GM23338 (cell line): Measurements from ENCODE around the gene JAZF1. TPM values are rescaled to one million over a fixed set of nuclear protein-coding genes. Genes with fewer than 3 reads are reported as not detected.

ENCODE experiments used
- ATAC-seq: fragments of 200-7000 bp; cut with Tn5 transposase; 3 replicates; pipeline ENCODE4 v1.9.1; 2020
- DNase-seq: peaks from one replicate; pipeline ENCODE4 v3.0.0-alpha.2; 2015; ENCODE audit warnings: low spot score
- H2AFZ ChIP-seq: fragments of 200-600 bp; sonication (generic); 2 replicates; pipeline ENCODE4 v1.8.0; 2016; ENCODE audit warnings: antibody characterized with exemption, mild to moderate bottlenecking, moderate library complexity
- H3F3A ChIP-seq: fragments of 200-600 bp; sonication (generic); replicated peaks from 2 replicates; pipeline ENCODE4 v1.8.0; 2017; ENCODE audit warnings: antibody characterized with exemption, mixed run types, low read depth
- H3K27ac ChIP-seq: fragments of 200-600 bp; sonication (generic); 2 replicates; pipeline ENCODE4 v1.6.1; 2016; ENCODE audit warnings: low read depth
- H3K27me3 ChIP-seq: fragments of 200-600 bp; sonication (generic); 2 replicates; pipeline ENCODE4 v1.8.0; 2016; ENCODE audit warnings: mild to moderate bottlenecking, mixed run types, moderate library complexity; ENCODE audit not compliant: insufficient read depth
- H3K36me3 ChIP-seq: fragments of 200-600 bp; sonication (generic); 2 replicates; pipeline ENCODE4 v1.8.0; 2016; ENCODE audit warnings: mild to moderate bottlenecking; ENCODE audit not compliant: insufficient read depth
- H3K4me1 ChIP-seq: fragments of 200-600 bp; sonication (generic); 2 replicates; pipeline ENCODE4 v1.8.0; 2016; ENCODE audit warnings: mild to moderate bottlenecking, moderate library complexity; ENCODE audit not compliant: insufficient read depth
- H3K4me2 ChIP-seq: fragments of 200-600 bp; sonication (generic); 2 replicates; pipeline ENCODE4 v1.7.1; 2017; ENCODE audit warnings: mixed run types
- H3K4me3 ChIP-seq: fragments of 200-600 bp; sonication (generic); 2 replicates; pipeline ENCODE4 v1.6.1; 2016; ENCODE audit warnings: mixed run types
- H3K79me2 ChIP-seq: fragments of 200-600 bp; sonication (generic); replicated peaks from 2 replicates; pipeline ENCODE4 v1.8.0; 2017; ENCODE audit warnings: mild to moderate bottlenecking; ENCODE audit not compliant: insufficient read depth
- H3K9me2 ChIP-seq: fragments of 200-600 bp; sonication (generic); 2 replicates; pipeline ENCODE4 v1.8.0; 2017; ENCODE audit not compliant: insufficient read depth
- H4K20me1 ChIP-seq: fragments of 200-600 bp; sonication (generic); replicated peaks from 2 replicates; pipeline ENCODE4 v1.8.0; 2017; ENCODE audit warnings: mild to moderate bottlenecking; ENCODE audit not compliant: insufficient read depth
- H3K27ac Mint-ChIP-seq: 2 replicates; pipeline ENCODE4 v1.8.0; 2020; ENCODE audit warnings: inconsistent platforms, mild to moderate bottlenecking, moderate library complexity, mixed read lengths
- H3K27me3 Mint-ChIP-seq: 3 replicates; pipeline ENCODE4 v1.8.0; 2022; ENCODE audit warnings: low read depth, mild to moderate bottlenecking, moderate library complexity, mixed read lengths, inconsistent platforms; ENCODE audit not compliant: insufficient read depth, poor library complexity
- H3K36me3 Mint-ChIP-seq: 3 replicates; pipeline ENCODE4 v1.8.0; 2021; ENCODE audit warnings: low read depth, mild to moderate bottlenecking, inconsistent platforms, moderate library complexity, mixed read lengths
- H3K4me1 Mint-ChIP-seq: 3 replicates; pipeline ENCODE4 v1.8.0; 2020; ENCODE audit warnings: mild to moderate bottlenecking, inconsistent platforms, mixed read lengths
- H3K4me3 Mint-ChIP-seq: 3 replicates; pipeline ENCODE4 v1.8.0; 2021; ENCODE audit warnings: moderate library complexity, mild to moderate bottlenecking, inconsistent platforms, mixed read lengths
- H3K9me3 Mint-ChIP-seq: 3 replicates; pipeline ENCODE4 v1.8.0; 2020; ENCODE audit warnings: moderate library complexity, mild to moderate bottlenecking, inconsistent platforms, mixed read lengths
- CREB1 ChIP-seq: fragments of 250-450 bp; sonication (Bioruptor Pico); IDR thresholded peaks from 2 replicates; pipeline ENCODE4 v1.5.0; 2020; ENCODE audit warnings: low read depth, mild to moderate bottlenecking, moderate library complexity
- EZH2phosphoT487 ChIP-seq: fragments of 200-600 bp; sonication (generic); IDR thresholded peaks from one replicate; pipeline ENCODE4 v1.8.1; 2018; ENCODE audit warnings: antibody characterized with exemption; ENCODE audit not compliant: unreplicated experiment
- JUNB ChIP-seq: IDR thresholded peaks from one replicate; pipeline ENCODE4 v1.6.1; 2016; ENCODE audit warnings: antibody characterized with exemption; ENCODE audit not compliant: unreplicated experiment
- NANOG ChIP-seq: IDR thresholded peaks from 2 replicates; pipeline ENCODE4 v1.6.1; 2016; ENCODE audit warnings: antibody characterized with exemption, borderline replicate concordance
- STAT1 ChIP-seq: IDR thresholded peaks from one replicate; pipeline ENCODE4 v1.6.1; 2016; ENCODE audit warnings: antibody characterized with exemption; ENCODE audit not compliant: unreplicated experiment
- ZNF331 ChIP-seq: fragments of 250-450 bp; sonication (Bioruptor Pico); IDR thresholded peaks from 2 replicates; pipeline ENCODE4 v1.5.0; 2020; ENCODE audit warnings: low read depth, mild to moderate bottlenecking, moderate library complexity
- polyA plus RNA-seq: library from polyadenylated mRNA; unstranded; fragments of >200 nt; fragmentation: Nextera tagmentation; extraction: Ambion mirVana; gene quantifications from 2 replicates; pipeline ENCODE4 v1.2.1, GENCODE V29; 2016
- total RNA-seq: library from RNA; depleted of rRNA; stranded (reverse); fragments of >200 nt; shearing (Covaris generic); gene quantifications from 2 replicates; pipeline ENCODE4 v1.2.3, GENCODE V29; 2014
- TF ChIP-seq, protein P1 (sequence below): fragments of 250-450 bp; sonication (Bioruptor Pico); IDR thresholded peaks from 2 replicates; pipeline ENCODE4 v1.5.0; 2020; ENCODE audit warnings: mild to moderate bottlenecking, moderate library complexity

The JAZF1 gene
- total and polyA plus RNA-seq, 2 experiments from 2014 or later: 12.2 to 22.2 TPM

DNA sequence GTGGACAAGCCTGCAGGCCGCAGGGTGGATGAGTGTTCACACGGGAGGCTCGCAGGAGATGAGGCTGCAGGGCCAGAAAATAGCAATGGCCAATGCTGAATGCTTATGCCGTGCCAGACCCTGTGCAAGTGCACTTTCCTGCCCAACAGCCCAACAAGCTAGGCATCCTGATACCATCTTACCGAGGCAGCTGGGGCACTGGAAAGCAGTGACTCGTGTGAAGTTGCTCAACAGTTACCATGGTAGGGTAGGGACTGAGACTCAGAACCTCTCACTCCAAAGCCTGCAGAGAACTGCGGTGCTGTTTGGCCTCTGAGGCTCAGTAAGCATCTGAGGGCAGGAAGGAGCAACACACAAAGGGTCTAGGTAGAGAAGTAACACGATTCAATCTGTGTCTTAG lies 43.7 kb downstream of the JAZF1 start:
- Histone ChIP-seq H3K27ac (no peak overlapping the region), H3K9me2 (no peaks in the 10 kb centered on the region), H2AFZ (no peak overlapping the region), H3F3A (no peaks in the 10 kb centered on the region), H3K4me1 (peaks cover 12% of the 10 kb centered on the region), H3K4me3 (no peak overlapping the region), H4K20me1 (no peaks in the 10 kb centered on the region; the same call in 1 of the 2 replicates), H3K36me3 (no peaks in the 10 kb centered on the region), H3K27me3 (no peaks in the 10 kb centered on the region), H3K4me2 (no peak overlapping the region), H3K79me2 (peaks cover 49% of the 10 kb centered on the region)
- ATAC-seq (no peak), DNase-seq (no peak)
- Mint-ChIP-seq H3K36me3 (no peaks in the 10 kb centered on the region), H3K4me3 (no peak overlapping the region), H3K9me3 (no peaks in the 10 kb centered on the region), H3K27ac (no peak overlapping the region), H3K27me3 (peaks cover 3% of the 10 kb centered on the region), H3K4me1 (peaks cover 15% of the 10 kb centered on the region)
- TF ChIP-seq EZH2phosphoT487 (no peak), ZNF331 (CRISPR knock-in tag) (no peak), STAT1 (no peak), NANOG (no peak), JUNB (no peak)
- TF ChIP-seq, protein P1, sequence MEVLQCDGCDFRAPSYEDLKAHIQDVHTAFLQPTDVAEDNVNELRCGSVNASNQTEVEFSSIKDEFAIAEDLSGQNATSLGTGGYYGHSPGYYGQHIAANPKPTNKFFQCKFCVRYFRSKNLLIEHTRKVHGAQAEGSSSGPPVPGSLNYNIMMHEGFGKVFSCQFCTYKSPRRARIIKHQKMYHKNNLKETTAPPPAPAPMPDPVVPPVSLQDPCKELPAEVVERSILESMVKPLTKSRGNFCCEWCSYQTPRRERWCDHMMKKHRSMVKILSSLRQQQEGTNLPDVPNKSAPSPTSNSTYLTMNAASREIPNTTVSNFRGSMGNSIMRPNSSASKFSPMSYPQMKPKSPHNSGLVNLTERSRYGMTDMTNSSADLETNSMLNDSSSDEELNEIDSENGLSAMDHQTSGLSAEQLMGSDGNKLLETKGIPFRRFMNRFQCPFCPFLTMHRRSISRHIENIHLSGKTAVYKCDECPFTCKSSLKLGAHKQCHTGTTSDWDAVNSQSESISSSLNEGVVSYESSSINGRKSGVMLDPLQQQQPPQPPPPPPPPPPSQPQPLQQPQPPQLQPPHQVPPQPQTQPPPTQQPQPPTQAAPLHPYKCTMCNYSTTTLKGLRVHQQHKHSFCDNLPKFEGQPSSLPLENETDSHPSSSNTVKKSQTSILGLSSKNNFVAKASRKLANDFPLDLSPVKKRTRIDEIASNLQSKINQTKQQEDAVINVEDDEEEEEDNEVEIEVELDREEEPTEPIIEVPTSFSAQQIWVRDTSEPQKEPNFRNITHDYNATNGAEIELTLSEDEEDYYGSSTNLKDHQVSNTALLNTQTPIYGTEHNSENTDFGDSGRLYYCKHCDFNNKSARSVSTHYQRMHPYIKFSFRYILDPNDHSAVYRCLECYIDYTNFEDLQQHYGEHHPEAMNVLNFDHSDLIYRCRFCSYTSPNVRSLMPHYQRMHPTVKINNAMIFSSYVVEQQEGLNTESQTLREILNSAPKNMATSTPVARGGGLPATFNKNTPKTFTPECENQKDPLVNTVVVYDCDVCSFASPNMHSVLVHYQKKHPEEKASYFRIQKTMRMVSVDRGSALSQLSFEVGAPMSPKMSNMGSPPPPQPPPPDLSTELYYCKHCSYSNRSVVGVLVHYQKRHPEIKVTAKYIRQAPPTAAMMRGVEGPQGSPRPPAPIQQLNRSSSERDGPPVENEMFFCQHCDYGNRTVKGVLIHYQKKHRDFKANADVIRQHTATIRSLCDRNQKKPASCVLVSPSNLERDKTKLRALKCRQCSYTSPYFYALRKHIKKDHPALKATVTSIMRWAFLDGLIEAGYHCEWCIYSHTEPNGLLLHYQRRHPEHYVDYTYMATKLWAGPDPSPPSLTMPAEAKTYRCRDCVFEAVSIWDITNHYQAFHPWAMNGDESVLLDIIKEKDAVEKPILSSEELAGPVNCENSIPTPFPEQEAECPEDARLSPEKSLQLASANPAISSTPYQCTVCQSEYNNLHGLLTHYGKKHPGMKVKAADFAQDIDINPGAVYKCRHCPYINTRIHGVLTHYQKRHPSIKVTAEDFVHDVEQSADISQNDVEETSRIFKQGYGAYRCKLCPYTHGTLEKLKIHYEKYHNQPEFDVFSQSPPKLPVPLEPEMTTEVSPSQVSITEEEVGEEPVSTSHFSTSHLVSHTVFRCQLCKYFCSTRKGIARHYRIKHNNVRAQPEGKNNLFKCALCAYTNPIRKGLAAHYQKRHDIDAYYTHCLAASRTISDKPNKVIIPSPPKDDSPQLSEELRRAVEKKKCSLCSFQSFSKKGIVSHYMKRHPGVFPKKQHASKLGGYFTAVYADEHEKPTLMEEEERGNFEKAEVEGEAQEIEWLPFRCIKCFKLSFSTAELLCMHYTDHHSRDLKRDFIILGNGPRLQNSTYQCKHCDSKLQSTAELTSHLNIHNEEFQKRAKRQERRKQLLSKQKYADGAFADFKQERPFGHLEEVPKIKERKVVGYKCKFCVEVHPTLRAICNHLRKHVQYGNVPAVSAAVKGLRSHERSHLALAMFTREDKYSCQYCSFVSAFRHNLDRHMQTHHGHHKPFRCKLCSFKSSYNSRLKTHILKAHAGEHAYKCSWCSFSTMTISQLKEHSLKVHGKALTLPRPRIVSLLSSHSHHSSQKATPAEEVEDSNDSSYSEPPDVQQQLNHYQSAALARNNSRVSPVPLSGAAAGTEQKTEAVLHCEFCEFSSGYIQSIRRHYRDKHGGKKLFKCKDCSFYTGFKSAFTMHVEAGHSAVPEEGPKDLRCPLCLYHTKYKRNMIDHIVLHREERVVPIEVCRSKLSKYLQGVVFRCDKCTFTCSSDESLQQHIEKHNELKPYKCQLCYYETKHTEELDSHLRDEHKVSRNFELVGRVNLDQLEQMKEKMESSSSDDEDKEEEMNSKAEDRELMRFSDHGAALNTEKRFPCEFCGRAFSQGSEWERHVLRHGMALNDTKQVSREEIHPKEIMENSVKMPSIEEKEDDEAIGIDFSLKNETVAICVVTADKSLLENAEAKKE (CRISPR knock-in tag): no peak

DNA sequence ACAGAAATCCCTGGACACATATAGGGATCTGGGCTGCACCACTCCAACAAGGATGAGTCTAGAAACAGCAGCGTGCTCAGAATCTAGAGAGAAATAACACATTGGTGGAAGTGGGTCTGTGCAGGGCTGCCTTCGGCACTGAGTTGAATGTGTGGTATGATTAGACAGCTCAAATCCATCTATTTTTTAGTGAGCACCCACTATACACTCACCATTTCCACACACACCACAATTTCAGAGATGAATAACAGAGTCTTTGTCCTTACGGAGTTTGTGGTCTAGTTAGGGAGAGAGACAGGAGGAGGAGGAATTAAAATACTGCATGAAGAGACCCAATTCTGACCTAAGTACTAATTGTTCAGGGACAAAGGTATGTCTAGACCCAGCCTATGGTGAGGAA lies 44.2 kb downstream of the JAZF1 start:
- Histone ChIP-seq H2AFZ (no peak overlapping the region), H3K4me3 (no peak overlapping the region), H3K4me2 (no peak overlapping the region), H3K36me3 (no peaks in the 10 kb centered on the region), H3K9me2 (no peaks in the 10 kb centered on the region), H3K27ac (no peak overlapping the region), H3F3A (no peaks in the 10 kb centered on the region), H3K4me1 (peaks cover 12% of the 10 kb centered on the region), H4K20me1 (no peaks in the 10 kb centered on the region; the same call in 1 of the 2 replicates), H3K27me3 (no peaks in the 10 kb centered on the region), H3K79me2 (peaks cover 51% of the 10 kb centered on the region)
- TF ChIP-seq CREB1 (CRISPR knock-in tag) (no peak), JUNB (no peak)
- Mint-ChIP-seq H3K27me3 (peaks cover 3% of the 10 kb centered on the region), H3K36me3 (no peaks in the 10 kb centered on the region), H3K9me3 (no peaks in the 10 kb centered on the region), H3K4me3 (no peak overlapping the region), H3K4me1 (peaks cover 15% of the 10 kb centered on the region), H3K27ac (no peak overlapping the region)
- ATAC-seq (no peak), DNase-seq (no peak)
